OCI-LY7 (cell line): ENCODE data around the gene GREM1. TPM values are rescaled to one million over a fixed set of nuclear protein-coding genes. Genes with fewer than 3 reads are reported as not detected.

Source experiments
- BruUV-seq: library from RNA; stranded (reverse); fragments of 400-500 nt; replicated peaks from 2 replicates; lab custom pipeline; 2021; lab: Mats Ljungman, UMichigan
- CTCF ChIA-PET: fragments of 300-600 bp; sonication (Branson Sonifier 250); formaldehyde crosslinking; loops from one replicate; lab custom pipeline; 2022; ENCODE audit warnings: antibody characterized with exemption; ENCODE audit not compliant: unreplicated experiment; lab: Charles Lee
- POLR2A ChIA-PET: fragments of 300-600 bp; sonication (Branson Sonifier 250); formaldehyde crosslinking; loops from one replicate; lab custom pipeline; 2022; ENCODE audit warnings: antibody characterized with exemption; lab: Charles Lee
- DNase-seq: peaks from one replicate; pipeline ENCODE4 v3.0.0-alpha.2; 2015; ENCODE audit warnings: low spot score
- H2AFZ ChIP-seq: fragments of 200-600 bp; sonication (generic), shearing (Covaris generic); 2 replicates; pipeline ENCODE4 v1.6.1; 2014; ENCODE audit warnings: mild to moderate bottlenecking, antibody characterized with exemption, low read length, moderate library complexity
- H3K27ac ChIP-seq: fragments of 200-600 bp; sonication (generic); 2 replicates; pipeline ENCODE4 v1.5.1; 2014; ENCODE audit warnings: mixed run types, low read depth, mild to moderate bottlenecking, moderate library complexity, low read length, inconsistent platforms; ENCODE audit not compliant: poor library complexity, severe bottlenecking
- H3K36me3 ChIP-seq: fragments of 200-600 bp; sonication (generic); 2 replicates; pipeline ENCODE4 v1.6.1; 2014; ENCODE audit warnings: mild to moderate bottlenecking, antibody characterized with exemption, low read length, moderate library complexity, mixed read lengths; ENCODE audit not compliant: insufficient read depth
- H3K4me1 ChIP-seq: fragments of 200-600 bp; sonication (generic); 2 replicates; pipeline ENCODE4 v1.5.1; 2014; ENCODE audit warnings: mild to moderate bottlenecking, low read length; ENCODE audit not compliant: insufficient read depth, poor library complexity, severe bottlenecking
- H3K4me2 ChIP-seq: fragments of 200-600 bp; sonication (generic); 2 replicates; pipeline ENCODE4 v1.6.1; 2014; ENCODE audit warnings: mild to moderate bottlenecking, low read length
- H3K4me3 ChIP-seq: fragments of 200-600 bp; sonication (generic); 2 replicates; pipeline ENCODE4 v1.5.1; 2014; ENCODE audit warnings: mild to moderate bottlenecking, low read depth, low read length; ENCODE audit not compliant: poor library complexity, severe bottlenecking
- H3K79me2 ChIP-seq: fragments of 200-600 bp; sonication (generic); 2 replicates; pipeline ENCODE4 v1.6.1; 2016; ENCODE audit warnings: low read depth, mild to moderate bottlenecking, low read length, moderate library complexity, mixed read lengths; ENCODE audit not compliant: insufficient read depth
- H3K9me2 ChIP-seq: fragments of 200-600 bp; sonication (generic); 2 replicates; pipeline ENCODE4 v1.6.1; 2016; ENCODE audit warnings: mild to moderate bottlenecking, low read length, mixed read lengths; ENCODE audit not compliant: insufficient read depth
- H3K9me3 ChIP-seq: fragments of 200-600 bp; sonication (generic); 2 replicates; pipeline ENCODE4 v1.6.1; 2014; ENCODE audit warnings: mild to moderate bottlenecking, mixed run types, low read length, mixed read lengths
- H4K20me1 ChIP-seq: fragments of 200-600 bp; sonication (generic); 2 replicates; pipeline ENCODE4 v1.6.1; 2014; ENCODE audit warnings: mild to moderate bottlenecking, antibody characterized with exemption, low read length, moderate library complexity, mixed read lengths; ENCODE audit not compliant: insufficient read depth
- EZH2phosphoT487 ChIP-seq: fragments of 200-600 bp; sonication (generic); IDR thresholded peaks from 2 replicates; pipeline ENCODE4 v1.6.1; 2018; ENCODE audit warnings: low read depth, borderline replicate concordance, mild to moderate bottlenecking, mixed run types, antibody characterized with exemption, low read length, moderate library complexity, mixed read lengths
- intact Hi-C: fragments of 100-400 bp; cut with micrococcal nuclease; formaldehyde crosslinking; loops from one replicate; pipeline ENCODE4 v1.10.0; 2022; ENCODE audit not compliant: unreplicated experiment
- total RNA-seq, 2 experiments: library from RNA; depleted of rRNA in 1 of 2; stranded (reverse); fragments of >200 nt in 1 of 2; shearing (Covaris generic) in 1 of 2; gene quantifications; 2 replicates each; pipeline ENCODE4 v1.2.3, GENCODE V29; 2014 to 2022
- TF ChIP-seq, protein P1 (sequence below): fragments of 200-600 bp; sonication (generic); conservative IDR thresholded peaks from 2 replicates; pipeline ENCODE4 v1.5.1; 2014; ENCODE audit warnings: mild to moderate bottlenecking, antibody characterized with exemption, low read length, moderate library complexity, mixed read lengths

The GREM1 gene
- total RNA-seq, 2 experiments from 2014 or later, result not detected

DNA sequence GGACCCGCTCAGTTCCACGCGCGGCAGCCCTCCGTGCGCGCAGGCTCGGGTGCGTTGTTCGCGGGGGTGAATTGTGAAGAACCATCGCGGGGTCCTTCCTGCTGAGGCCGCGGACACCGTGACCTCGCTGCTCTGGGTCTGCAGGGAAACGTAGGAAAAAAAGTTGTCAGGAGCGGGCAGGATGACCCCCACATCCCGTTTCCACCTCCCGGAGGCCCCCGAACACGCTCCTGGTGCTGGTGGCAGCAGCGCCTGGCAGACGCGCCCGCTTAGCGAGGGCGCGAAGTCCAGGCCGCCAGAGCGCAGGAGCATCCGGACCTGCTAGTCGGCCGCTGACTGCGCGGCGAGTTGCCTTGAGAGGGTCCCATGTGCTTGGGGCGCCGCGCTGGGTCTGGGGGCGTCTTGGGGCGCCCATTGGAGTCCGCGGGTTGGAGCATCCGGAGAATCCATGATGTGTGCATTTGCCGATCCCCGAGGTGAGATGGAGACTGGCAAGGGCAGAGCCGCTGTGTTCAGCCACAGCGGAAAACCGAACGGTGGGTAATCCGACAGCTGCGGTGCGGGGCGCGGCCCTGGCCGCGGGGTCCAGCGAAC lies 520 bp downstream of the GREM1 start:
- ChIA-PET CTCF (no interaction called here), POLR2A (no interaction called here)
- H3K9me2 ChIP-seq, result no peaks in the 10 kb centered on the region

DNA sequence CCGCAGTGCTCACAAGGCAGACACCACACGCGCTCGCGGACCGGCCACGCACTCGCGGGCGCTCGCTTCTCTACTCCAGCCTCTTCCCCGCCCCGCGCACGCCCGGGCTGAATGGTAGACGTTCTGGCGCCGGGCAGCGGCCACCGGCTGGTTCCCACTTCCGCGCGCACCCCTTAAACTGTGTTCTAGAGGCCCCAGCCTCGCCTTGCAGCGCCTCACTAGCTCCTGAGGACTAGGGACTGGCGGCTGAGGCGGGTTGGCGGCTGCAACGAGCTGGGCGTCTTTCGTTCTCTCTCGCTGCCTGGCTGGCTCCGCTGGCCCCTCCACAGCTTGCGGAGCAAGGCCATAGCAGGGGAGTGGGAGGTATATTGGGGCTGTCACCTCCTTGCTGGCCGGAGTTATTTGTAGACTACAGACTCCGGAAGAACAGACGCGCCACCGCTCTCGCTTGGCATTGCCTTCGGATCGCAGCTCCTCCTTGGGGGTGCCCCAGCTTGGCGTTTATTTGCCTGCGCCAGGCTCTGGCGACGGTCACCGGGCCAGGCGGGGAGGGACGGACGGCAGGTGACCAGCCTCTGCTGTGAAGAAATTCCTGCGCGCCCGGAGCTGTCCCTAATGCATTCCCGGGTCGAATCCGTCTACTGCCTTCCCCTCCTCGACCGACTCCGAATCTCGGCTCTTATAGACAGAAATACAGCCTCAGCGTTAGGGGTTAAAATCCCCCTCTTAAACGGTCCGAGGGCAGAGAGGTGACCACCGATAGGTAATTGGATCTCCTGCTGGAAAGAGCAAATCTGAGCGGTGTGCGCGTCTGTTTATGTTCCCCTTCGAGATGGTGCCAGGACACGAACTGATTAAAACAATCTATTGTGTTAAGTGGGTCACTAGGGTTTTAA lies 1.3 kb downstream of the GREM1 start:
- Histone ChIP-seq H3K4me1 (no peaks in the 10 kb centered on the region), H3K4me3 (no peak overlapping the region), H3K79me2 (no peaks in the 10 kb centered on the region), H3K36me3 (no peaks in the 10 kb centered on the region), H3K27ac (no peak overlapping the region), H3K9me3 (no peaks in the 10 kb centered on the region), H3K9me2 (no peaks in the 10 kb centered on the region), H3K4me2 (no peak overlapping the region), H2AFZ (no peak overlapping the region), H4K20me1 (no peaks in the 10 kb centered on the region)
- ChIA-PET POLR2A (no interaction called here), CTCF (no interaction called here)
- DNase-seq, result no peak
- no peak for TF ChIP-seq EZH2phosphoT487
- TF ChIP-seq, protein P1, sequence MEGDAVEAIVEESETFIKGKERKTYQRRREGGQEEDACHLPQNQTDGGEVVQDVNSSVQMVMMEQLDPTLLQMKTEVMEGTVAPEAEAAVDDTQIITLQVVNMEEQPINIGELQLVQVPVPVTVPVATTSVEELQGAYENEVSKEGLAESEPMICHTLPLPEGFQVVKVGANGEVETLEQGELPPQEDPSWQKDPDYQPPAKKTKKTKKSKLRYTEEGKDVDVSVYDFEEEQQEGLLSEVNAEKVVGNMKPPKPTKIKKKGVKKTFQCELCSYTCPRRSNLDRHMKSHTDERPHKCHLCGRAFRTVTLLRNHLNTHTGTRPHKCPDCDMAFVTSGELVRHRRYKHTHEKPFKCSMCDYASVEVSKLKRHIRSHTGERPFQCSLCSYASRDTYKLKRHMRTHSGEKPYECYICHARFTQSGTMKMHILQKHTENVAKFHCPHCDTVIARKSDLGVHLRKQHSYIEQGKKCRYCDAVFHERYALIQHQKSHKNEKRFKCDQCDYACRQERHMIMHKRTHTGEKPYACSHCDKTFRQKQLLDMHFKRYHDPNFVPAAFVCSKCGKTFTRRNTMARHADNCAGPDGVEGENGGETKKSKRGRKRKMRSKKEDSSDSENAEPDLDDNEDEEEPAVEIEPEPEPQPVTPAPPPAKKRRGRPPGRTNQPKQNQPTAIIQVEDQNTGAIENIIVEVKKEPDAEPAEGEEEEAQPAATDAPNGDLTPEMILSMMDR, result no peak
- intact Hi-C loops, result no loop called here
- no TSS peak for BruUV-seq

More for the DNA sequence above, 520 bp downstream of the GREM1 start:
- no TSS peak for BruUV-seq
- H2AFZ ChIP-seq, result no peak overlapping the region
- intact Hi-C loops, result no loop called here
- H3K79me2 ChIP-seq, result no peaks in the 10 kb centered on the region
- no peaks in the 10 kb centered on the region for H3K9me3 ChIP-seq
- H3K36me3 ChIP-seq, result no peaks in the 10 kb centered on the region
- no peak overlapping the region for H3K4me3 ChIP-seq
- no peak overlapping the region for H3K4me2 ChIP-seq
- H3K4me1 ChIP-seq, result no peaks in the 10 kb centered on the region
- no peak for DNase-seq
- TF ChIP-seq, protein P1, result no peak
- no peak for TF ChIP-seq EZH2phosphoT487
- H3K27ac ChIP-seq, result no peak overlapping the region
- no peaks in the 10 kb centered on the region for H4K20me1 ChIP-seq
